Kidney (tissue), 14 donors: ENCODE results near the gene FPGS. TPM values are rescaled to one million over a fixed set of nuclear protein-coding genes. Genes with fewer than 3 reads are reported as not detected.

Source experiments
- DNase-seq, 5 donors: peaks; one replicate each; pipeline ENCODE4 v3.0.0-alpha.2; 2013 to 2020
- FAIRE-seq: peaks from 2 replicates; lab custom pipeline; 2012; peaks lifted over from hg19 to GRCh38; lab: Jason Lieb, UNC
- H3K27ac ChIP-seq, 2 donors: one replicate each; pipeline ENCODE4 v1.7.0; 2013; ENCODE audit warnings: low read depth in 2 of 2, low read length in 2 of 2, inconsistent platforms in 1 of 2
- H3K27me3 ChIP-seq: one replicate; pipeline ENCODE4 v1.7.1; 2013; ENCODE audit warnings: low read length, inconsistent platforms; ENCODE audit not compliant: control insufficient read depth, insufficient read depth
- H3K36me3 ChIP-seq, 3 donors: one replicate each; pipeline versions ENCODE4 v1.7.0 to v1.7.1; 2013; ENCODE audit warnings: low read length in 3 of 3, control low read depth in 1 of 3, inconsistent platforms in 1 of 3; ENCODE audit not compliant: insufficient read depth in 3 of 3, control insufficient read depth in 2 of 3
- H3K4me1 ChIP-seq, 3 donors: one replicate each; pipeline versions ENCODE4 v1.7.0 to v1.7.1; 2013; ENCODE audit warnings: low read length in 3 of 3, inconsistent platforms in 1 of 3, low read depth in 1 of 3; ENCODE audit not compliant: control insufficient read depth in 2 of 3, insufficient read depth in 2 of 3
- H3K4me3 ChIP-seq, 3 donors: one replicate each; pipeline versions ENCODE4 v1.7.0 to v1.8.1; 2013; ENCODE audit warnings: low read length in 3 of 3, control low read depth in 1 of 3, inconsistent platforms in 1 of 3
- H3K9ac ChIP-seq, 3 donors: one replicate each; pipeline versions ENCODE4 v1.7.0 to v1.7.1; 2013; ENCODE audit warnings: low read length in 3 of 3, control low read depth in 1 of 3, inconsistent platforms in 1 of 3
- H3K9me3 ChIP-seq, 3 donors: one replicate each; pipeline versions ENCODE4 v1.7.0 to v1.7.1; 2013; ENCODE audit warnings: low read length in 3 of 3, control low read depth in 1 of 3, inconsistent platforms in 1 of 3; ENCODE audit not compliant: control insufficient read depth in 2 of 3, insufficient read depth in 1 of 3
- intact Hi-C: fragments of 100-400 bp; cut with DNase I; formaldehyde crosslinking; loops from one replicate; pipeline ENCODE4 v1.11.1; 2022
- polyA plus RNA-seq: library from polyadenylated mRNA; stranded (reverse); fragments of 350-450 nt; fragmentation: Illumina TruSeq; extraction: RNeasy Lipid Tissue Mini Kit (QIAGEN cat#74804); gene quantifications from one replicate; pipeline ENCODE4 v1.2.3, GENCODE V29; 2014; ENCODE audit warnings: low read depth, low replicate concordance; ENCODE audit not compliant: insufficient read depth
- total RNA-seq: library from RNA; stranded (reverse); fragmentation: NEBNext Ultra II Directional; extraction: Animal tissue kit (Norgen Biotek cat#: 25700); gene quantifications from one replicate; pipeline ENCODE4 v1.2.1, GENCODE V29; 2021
- TF ChIP-seq, protein P1 (sequence below): IDR thresholded peaks from 3 replicates; pipeline ENCODE4 v1.5.1; 2012; ENCODE audit warnings: mild to moderate bottlenecking, moderate library complexity, borderline replicate concordance; ENCODE audit not compliant: insufficient read depth; ENCODE audit errors: extremely low read depth
- donor health status: control.
- donor health status: control.
- donor health status: control.
- donor health status: control.
- donor health status: control.
- donor health status: DM: yes; HTN: yes; CAD: no.
- donor health status: Normal renal cell carcinoma (clear cell type).

The FPGS gene
- total and polyA plus RNA-seq, 2 donors from 2014 or later, result 44.0 to 77.2 TPM

- intact Hi-C loops, result no loop called here
- TF ChIP-seq, protein P1, sequence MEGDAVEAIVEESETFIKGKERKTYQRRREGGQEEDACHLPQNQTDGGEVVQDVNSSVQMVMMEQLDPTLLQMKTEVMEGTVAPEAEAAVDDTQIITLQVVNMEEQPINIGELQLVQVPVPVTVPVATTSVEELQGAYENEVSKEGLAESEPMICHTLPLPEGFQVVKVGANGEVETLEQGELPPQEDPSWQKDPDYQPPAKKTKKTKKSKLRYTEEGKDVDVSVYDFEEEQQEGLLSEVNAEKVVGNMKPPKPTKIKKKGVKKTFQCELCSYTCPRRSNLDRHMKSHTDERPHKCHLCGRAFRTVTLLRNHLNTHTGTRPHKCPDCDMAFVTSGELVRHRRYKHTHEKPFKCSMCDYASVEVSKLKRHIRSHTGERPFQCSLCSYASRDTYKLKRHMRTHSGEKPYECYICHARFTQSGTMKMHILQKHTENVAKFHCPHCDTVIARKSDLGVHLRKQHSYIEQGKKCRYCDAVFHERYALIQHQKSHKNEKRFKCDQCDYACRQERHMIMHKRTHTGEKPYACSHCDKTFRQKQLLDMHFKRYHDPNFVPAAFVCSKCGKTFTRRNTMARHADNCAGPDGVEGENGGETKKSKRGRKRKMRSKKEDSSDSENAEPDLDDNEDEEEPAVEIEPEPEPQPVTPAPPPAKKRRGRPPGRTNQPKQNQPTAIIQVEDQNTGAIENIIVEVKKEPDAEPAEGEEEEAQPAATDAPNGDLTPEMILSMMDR, result no peak
- Histone ChIP-seq H3K36me3 (peaks cover 8 to 40% (median 31%) of the 10 kb centered on the region in 3 donors), H3K4me1 (peaks cover 0 to 11% (median 4%) of the 10 kb centered on the region in 3 donors), H3K4me3 (peak overlapping the region; percentile 36 to 84 (median 62)), H3K27me3 (no peaks in the 10 kb centered on the region), H3K27ac (peak overlapping the region; percentile 69 to 85), H3K9me3 (no peaks in the 10 kb centered on the region), H3K9ac (peak overlapping the region in 2 of 3 donors; percentile 33 to 36)
- FAIRE-seq, result no peak
- DNase-seq, result no peak
Measured at GRCh38 chr9:127786773-127787104, 15.9 kb upstream of the FPGS start.

GRCh38 chr9:127788337-127789011 is 14.2 kb upstream of the FPGS start:
- H3K9me3 ChIP-seq, result no peaks in the 10 kb centered on the region
- H3K36me3 ChIP-seq, result peaks cover 8 to 40% (median 31%) of the 10 kb centered on the region in 3 donors
- TF ChIP-seq, protein P1, result no peak
- DNase-seq (no peak), FAIRE-seq (no peak)
- intact Hi-C loops, result no loop called here
- H3K27me3 ChIP-seq, result no peaks in the 10 kb centered on the region
- no peak overlapping the region for H3K4me3 ChIP-seq
- H3K9ac ChIP-seq, result no peak overlapping the region
- no peak overlapping the region for H3K27ac ChIP-seq
- peaks cover 0 to 10% (median 4%) of the 10 kb centered on the region in 3 donors for H3K4me1 ChIP-seq

GRCh38 chr9:127789179-127789578 is 13.5 kb upstream of the FPGS start:
- Histone ChIP-seq H3K4me1 (peaks cover 0 to 9% (median 4%) of the 10 kb centered on the region in 3 donors), H3K9me3 (no peaks in the 10 kb centered on the region), H3K27me3 (no peaks in the 10 kb centered on the region), H3K9ac (no peak overlapping the region), H3K27ac (no peak overlapping the region), H3K4me3 (no peak overlapping the region), H3K36me3 (peaks cover 8 to 40% (median 31%) of the 10 kb centered on the region in 3 donors)
- TF ChIP-seq, protein P1, result no peak
- FAIRE-seq, result no peak
- intact Hi-C loops, result no loop called here
- no peak for DNase-seq
